HG03378 (cell line): Measurements from ENCODE around the gene CALHM2.
"Not testable (repeated sequence)": the region's sequence is repeated elsewhere in the genome, so short reads cannot be mapped to it uniquely, and the experiment has no call there.

ENCODE experiments used
- ATAC-seq: cut with Tn5 transposase; IDR thresholded peaks from one replicate; pipeline ENCODE4 v1.9.1; 2021; ENCODE audit warnings: mild to moderate bottlenecking, moderate library complexity; ENCODE audit not compliant: unreplicated experiment

The CALHM2 gene

GRCh38 chr10:103451831-103452505, at the start of gene CALHM2:
Gene CALHM2 (minus strand): TSS chr10:103452370. CDS start chr10:103449941, 2,429 bp downstream.
- ATAC-seq, result peak; percentile 56

DNA sequence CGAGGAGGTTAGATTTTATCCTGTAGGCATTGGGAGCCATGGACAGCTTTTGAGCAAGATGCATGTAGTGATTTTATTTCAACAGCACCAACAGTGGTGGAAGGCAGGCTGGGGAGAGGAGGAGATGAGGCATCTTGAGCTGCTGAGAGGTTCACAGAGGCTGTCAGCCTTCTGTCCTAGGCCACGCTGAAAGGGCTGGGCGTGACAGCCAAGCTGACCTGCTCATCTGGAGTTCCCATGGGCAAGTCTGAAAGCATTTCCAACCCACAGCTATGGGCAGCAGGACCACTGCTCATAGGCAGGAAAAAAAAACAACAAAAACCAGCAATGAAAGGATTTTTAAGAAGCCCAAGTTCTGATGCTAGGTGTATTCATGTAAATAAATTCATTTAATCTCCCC, 49.0 kb upstream of the CALHM2 start:
- ATAC-seq, result no peak

GRCh38 chr10:103500481-103500880, 48.3 kb upstream of the CALHM2 start:
- no peak for ATAC-seq

- no peak for ATAC-seq
Observed at GRCh38 chr10:103499881-103500280, 47.7 kb upstream of the CALHM2 start.

DNA sequence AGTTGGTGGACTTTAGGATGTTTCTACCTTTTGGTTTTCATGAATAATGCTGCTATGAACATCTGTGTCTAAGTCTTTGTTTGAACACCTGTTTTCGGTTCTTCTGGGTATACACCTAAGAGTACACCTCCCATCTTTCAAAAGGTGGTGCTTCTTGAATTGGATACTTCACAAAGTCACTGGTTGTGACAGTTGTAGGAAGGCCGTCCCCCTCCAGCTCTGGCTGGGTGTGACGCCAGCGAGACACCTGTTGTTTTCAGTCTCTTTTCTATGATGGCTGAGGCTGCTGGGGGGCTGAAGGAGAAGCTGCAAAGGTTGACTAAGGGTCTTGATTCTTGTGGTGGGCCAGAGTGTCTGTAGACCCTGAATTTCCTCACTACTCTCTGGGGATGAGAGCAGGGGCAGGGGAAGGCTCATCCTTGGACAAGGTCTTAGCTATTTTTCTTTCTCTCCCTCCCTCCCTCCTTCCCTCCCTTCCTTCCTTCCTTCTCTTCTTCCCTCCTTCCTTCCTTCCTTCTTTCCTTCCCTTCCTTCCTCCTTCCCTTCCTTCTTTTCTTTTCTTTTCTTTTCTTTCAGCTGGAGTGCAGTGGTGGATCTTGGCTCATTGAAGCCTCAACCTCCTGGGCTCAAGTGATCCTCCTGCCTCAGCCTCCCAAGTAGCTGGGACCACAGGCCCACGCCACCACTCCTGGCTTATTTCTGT, 46.9 kb upstream of the CALHM2 start:
- ATAC-seq, result no peak

GRCh38 chr10:103497161-103497915, 45.2 kb upstream of the CALHM2 start:
- ATAC-seq, result no peak

DNA sequence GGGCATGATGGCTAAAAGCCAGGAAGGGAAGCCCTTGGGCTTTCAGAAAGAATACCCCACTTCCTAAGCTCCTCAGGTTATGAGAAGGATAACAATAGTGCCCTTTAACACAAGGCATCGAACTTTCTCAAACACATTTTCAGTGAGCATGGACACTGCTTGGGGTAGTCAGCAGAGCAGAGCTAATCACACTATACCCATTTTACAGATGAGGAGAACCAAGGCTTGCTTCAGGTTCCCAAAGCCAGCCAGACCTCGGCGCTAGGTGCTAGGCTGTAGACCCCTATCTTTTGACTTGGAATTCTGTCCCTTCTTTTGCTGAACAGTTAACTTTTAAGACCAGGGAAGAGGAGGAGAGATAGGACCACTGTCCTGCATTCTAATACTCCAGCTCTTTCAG, 43.2 kb upstream of the CALHM2 start:
- no peak for ATAC-seq

DNA sequence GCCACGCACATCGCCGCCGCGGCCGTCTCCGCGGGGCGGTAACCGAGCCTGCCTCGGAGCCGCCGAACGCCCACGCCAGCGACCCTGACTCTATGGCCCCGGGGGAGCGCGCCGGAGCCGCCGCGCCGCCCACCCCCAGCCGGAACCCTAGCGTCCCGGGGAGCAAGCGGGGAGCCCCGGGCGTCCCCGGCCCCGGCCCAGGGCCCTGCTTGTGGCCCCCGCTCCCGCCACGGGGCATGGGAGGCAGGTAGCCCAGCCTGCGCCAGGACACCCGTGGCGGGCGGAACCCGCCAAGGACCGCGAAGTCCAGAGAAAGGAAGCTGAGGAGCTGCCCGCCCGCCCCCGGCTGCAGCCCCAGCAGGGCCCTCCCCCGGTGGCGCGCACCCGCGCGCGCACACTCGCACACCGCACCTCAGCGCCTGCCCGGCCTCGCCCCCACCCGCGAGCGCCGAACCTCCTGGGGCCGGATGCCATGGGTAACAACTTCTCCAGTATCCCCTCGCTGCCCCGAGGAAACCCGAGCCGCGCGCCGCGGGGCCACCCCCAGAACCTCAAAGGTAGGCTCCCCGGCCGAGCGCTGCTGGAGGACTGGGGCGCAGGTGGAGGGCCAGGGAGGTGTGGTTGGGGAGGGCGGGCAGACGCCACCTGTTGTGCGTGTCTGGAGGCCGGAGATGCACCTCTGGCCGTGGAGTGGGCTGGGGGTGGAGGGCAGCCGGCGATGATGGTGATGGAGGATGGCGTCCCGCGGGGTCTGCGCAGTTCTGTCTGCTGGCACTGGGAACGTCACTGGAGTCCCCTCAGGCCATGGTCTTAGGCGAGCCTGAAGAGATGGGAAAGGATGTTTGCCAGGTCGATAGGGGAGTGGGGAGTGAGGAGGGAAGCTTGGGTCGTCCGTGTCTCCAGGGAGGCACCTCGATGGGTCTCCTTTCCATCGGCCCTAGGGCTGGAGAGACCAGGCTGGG, 42.0 kb upstream of the CALHM2 start:
- no peak for ATAC-seq

DNA sequence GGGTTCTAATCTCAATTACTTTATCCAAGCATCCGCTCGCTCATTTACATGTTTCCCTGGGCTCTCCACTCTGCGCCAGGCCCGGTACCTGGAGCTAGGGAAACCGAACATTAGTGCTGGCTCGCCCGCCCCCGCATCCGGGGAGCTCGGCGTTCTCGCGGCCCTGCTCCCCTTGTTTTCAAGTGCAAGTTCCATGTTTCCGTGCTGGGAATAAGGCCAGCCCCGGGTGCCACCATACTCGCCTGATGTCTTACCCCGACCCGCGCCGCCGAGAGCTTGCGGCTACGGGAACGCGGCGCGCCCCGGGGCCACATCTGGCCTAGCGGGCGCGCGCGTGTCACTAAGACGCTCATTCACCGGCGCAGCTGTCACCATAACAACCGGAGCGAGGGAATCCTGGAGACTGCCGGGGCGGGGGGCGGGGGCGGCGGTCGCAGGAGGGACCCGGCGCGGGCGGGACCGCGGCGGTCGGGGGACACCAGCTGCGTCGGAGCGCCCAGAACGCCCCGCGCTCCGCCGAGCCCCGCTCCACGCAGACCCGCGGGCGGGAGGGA, 41.3 kb upstream of the CALHM2 start, which contains the start of gene NEURL1:
Gene NEURL1 (plus strand): TSS at position 344 of the 554 bp plus-strand sequence. CDS start 683 bp downstream, outside the sequence.
- ATAC-seq, result no peak

- no peak for ATAC-seq
Observed at GRCh38 chr10:103492655-103493261, 40.6 kb upstream of the CALHM2 start.

- ATAC-seq, result no peak
Observed at GRCh38 chr10:103491729-103492364, 39.7 kb upstream of the CALHM2 start.

DNA sequence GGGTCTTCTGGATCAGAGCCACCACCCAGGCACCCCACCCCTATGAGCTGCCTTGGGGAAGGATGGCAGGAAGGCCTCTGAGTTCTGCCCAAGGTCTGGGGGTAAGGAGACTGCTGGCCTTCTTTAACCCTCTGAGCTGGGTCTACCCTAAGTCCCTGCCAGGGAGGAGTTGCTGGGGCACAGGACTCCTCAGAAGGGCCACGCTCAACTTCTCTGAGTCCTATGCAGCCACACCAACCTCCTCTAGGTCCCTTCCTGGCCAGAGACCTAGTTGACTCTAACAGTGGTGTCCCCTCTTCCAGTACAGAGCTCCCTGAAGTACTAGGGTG, 38.8 kb upstream of the CALHM2 start:
- peak; percentile 16 for ATAC-seq

DNA sequence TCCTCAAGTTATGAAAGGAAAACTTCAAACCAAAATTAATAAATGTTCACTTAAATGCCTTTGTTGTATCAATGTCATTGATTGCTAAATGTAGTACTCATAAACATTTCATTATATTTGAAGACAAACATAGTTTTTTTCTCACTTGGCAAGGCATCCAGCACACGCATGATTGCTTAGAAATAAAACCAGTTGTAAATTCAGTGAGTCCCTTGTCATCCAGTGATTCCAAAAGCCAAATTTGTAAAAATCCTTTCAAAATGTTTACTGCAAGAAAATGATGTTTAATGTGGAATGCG, 35.2 kb upstream of the CALHM2 start:
- ATAC-seq, result no peak

DNA sequence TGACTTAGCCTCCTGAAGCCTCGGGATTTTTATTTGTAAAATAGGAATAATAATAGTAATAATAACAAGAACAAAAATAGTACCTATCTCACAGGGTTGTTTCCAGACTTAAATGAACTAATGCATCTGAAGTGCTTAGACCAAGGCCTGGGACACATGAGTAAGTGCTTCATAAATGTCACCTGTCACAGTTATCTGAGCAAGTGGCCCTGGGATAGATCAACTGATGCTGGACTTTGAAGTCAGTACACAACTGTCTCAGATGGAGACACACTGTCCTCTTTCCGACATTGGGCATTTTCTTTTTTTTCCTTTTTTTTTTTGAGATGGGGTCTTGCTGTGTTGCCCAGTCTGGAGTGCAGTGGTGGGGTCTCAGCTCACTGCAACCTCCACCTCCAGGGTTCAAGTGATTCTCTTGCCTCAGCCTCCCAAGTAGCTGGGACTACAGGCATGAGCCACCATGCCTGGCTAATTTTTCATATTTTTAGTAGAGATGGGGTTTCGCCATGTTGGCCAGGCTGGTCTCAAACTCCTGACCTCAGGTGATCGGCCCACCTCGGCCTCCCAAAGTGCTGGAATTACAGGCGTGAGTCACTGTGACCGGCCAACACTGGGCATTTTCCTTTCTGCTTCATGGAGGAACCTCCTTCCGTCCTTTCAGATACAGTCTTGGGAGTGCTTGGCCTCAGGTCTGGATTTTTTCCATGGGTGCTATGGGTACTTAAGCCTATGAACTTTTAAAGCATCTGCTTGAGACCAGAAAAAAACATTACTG, 34.7 kb upstream of the CALHM2 start:
- ATAC-seq, result not testable (repeated sequence)

DNA sequence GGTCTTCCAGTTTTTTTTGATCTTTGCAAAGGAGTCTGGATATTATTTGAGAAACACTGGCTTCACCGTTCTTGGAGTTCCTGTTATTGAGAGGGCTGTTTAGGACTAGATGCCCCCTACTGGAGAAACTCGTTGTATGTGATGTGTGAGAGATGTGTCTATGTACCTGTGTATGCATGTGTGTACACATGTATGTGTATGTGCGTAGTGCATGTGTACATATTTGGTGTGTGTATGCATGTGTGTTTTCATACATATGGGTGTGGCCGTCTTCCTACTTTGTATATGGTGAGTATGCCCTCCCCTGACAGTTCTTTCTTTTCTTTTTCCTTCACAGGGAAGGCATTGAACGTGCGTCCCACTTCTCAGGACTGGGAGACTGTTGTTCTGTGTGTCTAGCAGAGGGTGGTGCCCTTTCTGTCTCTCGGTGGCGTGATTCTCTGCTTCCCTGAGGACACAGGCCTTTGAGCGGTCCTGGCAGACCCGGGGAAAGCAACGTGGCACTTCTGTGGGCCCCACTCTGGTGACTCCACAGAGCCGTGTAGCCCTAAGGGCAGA, 29.9 kb upstream of the CALHM2 start:
- peak; percentile 73 for ATAC-seq

- ATAC-seq, result no peak
Observed at GRCh38 chr10:103480521-103480920, 28.4 kb upstream of the CALHM2 start.

GRCh38 chr10:103479135-103479534, 27.0 kb upstream of the CALHM2 start, which contains the start of gene CALHM3:
Gene CALHM3 (minus strand): TSS chr10:103479240. CDS start chr10:103479032, 208 bp downstream.
- no peak for ATAC-seq

DNA sequence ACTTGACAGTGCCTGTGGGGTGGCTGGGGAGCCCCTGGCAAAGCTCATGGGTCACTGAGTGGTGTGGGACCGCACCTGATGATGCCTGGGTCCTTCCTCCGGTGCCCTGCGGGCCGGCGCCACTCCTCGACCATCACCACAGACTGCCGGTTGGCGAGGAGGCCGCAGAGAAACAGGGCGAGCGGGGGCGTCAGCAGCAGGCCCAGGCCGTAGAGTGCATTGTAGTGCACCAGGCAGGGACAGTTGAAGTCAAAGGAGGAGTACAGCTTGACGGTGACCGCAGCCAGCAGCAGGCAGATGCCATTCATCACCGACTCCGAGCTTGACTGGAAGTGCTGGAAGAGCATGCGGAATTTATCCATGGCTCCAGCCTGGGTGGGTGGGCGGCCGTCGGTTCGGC, 26.5 kb upstream of the CALHM2 start:
- no peak for ATAC-seq
